HG03571 (cell line): ENCODE results near the gene SPIRE1.

Experiments used
- ATAC-seq: cut with Tn5 transposase; IDR thresholded peaks from one replicate; pipeline ENCODE4 v1.9.1; 2021; ENCODE audit not compliant: unreplicated experiment

Gene SPIRE1

GRCh38 chr18:12657684-12658425, at the start of gene SPIRE1:
Gene SPIRE1 (minus strand): TSS chr18:12658107. CDS start chr18:12657866, 241 bp downstream.
- ATAC-seq: peak; percentile 69

DNA sequence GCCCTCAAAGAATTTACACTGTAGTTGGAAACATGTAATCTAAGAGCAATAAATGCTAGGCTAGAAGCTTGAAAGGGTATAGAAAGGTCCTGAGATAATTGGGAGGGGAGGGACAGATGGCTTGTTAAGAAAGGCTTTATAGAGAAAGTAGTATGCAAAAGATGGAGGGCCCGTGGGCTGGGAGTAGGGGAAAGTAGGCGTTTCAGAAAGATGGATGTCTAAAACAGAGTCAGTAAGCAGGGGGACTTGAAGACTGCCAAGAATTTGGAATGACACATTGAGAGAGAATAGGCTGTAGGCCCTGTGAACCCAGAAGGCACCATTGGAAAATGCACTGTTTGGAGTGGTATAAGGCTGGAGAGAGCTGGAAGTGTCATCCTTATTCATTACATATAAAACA, 45.8 kb upstream of the SPIRE1 start:
- ATAC-seq: no peak

GRCh38 chr18:12703096-12703567, 45.2 kb upstream of the SPIRE1 start:
- no peak for ATAC-seq

GRCh38 chr18:12702221-12703095, 44.6 kb upstream of the SPIRE1 start, which contains the start of the genes CEP76 and PSMG2:
Gene CEP76 (minus strand): TSS chr18:12702723. CDS start chr18:12702548, 175 bp downstream.
Gene PSMG2 (plus strand): TSS chr18:12703042. CDS start chr18:12703108, 66 bp downstream.
- peak; percentile 77 for ATAC-seq

DNA sequence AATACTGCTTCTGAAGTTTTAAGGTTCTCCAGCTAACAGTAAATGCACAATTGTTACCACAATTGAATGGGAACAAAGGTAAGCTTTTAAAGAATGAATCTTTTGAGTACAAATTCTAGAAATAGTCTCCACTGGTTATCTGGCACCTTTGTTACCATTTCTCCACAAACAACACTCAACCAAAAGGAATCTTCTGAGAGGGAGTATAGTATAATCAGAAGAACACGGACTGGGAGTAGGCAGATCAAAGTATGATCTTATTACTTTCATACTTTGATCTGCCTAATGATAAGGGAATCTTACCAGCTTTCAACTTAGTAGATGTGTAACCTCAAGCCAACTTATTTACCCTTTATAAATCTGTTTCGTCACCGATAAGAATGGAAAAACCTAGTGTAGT, 43.3 kb upstream of the SPIRE1 start:
- ATAC-seq: no peak

DNA sequence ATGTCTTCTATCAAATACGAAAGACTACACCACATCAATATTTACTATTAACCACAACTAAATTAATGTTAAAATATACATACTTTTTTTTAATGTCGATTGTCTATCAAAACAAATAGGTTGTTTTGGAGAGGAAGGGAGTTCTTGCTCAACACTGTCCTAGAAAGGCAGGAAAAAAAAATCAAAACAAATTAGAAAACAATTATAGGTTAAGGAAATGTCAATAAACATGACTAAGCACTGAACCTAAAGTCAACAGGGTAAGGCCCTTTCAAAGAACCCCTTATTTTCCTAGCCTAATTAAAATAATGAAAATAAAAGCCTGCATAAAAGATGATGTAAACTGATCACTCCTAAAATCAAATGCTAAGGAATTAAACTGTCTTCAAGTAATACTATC, 41.8 kb upstream of the SPIRE1 start:
- ATAC-seq: no peak

GRCh38 chr18:12694032-12694431, 36.1 kb upstream of the SPIRE1 start:
- no peak for ATAC-seq

GRCh38 chr18:12692206-12692605, 34.3 kb upstream of the SPIRE1 start:
- no peak for ATAC-seq

- ATAC-seq: no peak
These were observed 31.4 kb upstream of the SPIRE1 start for GRCh38 chr18:12689256-12689850.

GRCh38 chr18:12686100-12686499, 28.2 kb upstream of the SPIRE1 start:
- no peak for ATAC-seq

- ATAC-seq: no peak
These were observed 21.4 kb upstream of the SPIRE1 start for GRCh38 chr18:12679183-12679786.

- ATAC-seq: no peak
These were observed 10.1 kb upstream of the SPIRE1 start for GRCh38 chr18:12668041-12668440.

GRCh38 chr18:12659904-12660605, 2.1 kb upstream of the SPIRE1 start:
- no peak for ATAC-seq

GRCh38 chr18:12658426-12659138, 675 bp upstream of the SPIRE1 start:
- peak; percentile 22 for ATAC-seq

DNA sequence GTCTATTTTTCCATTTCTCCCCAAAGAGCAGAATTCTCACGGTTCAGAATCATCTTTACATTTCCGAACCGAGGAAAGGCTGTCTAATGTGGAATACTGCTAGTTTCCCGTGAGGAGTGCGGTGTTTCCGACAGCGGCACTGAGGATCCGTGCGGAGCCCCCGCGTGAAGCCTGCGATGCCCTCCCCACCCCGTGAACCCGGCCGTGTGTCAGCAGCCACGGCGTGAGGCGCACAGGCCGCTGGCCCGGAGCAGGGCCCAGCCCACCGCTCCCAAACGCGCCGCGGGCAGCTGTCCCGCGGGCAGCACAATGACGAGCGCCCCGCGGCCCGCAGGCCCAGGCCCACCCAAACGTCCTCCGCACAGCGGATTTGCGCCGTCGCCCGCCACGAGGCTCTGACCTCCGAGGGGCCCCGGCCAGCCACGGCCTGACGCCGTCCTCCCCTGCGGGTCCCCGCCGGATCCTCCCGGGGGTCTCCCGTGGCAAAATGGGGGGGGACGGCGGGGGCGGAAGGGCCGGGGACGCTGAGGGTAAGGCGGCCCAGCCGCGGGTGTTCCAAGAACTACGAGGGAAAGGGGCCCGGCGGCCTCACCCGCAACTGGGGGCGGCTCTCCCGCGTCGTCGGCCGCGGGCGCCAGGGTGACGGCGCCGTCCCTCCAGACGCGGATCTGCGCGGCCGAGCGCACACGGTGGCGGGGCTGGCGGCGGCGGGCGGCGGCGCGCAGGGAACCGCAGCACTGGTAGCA, 796 bp downstream of the SPIRE1 start:
- peak; percentile 37 for ATAC-seq

- no peak for ATAC-seq
These were observed 1.3 kb downstream of the SPIRE1 start for GRCh38 chr18:12656605-12656937.

DNA sequence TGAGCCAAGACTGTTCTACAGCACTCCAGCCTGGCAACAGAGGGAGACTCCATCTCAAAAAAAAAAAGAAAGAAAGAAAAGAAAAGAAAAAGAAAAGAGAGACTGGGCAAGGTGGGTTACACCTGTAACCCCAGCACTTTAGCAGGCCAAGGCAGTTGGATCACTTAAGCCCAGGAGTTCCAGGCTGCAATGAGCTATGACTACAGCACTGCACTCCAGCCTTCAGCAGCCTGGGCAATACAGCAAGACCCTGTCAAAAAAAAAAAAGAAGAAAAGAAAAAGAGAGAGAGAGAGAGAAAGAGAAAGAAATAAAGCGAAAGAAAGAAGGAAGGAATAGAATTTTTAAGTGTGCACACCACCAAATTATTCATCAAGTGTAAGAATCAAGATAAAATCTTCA, 2.9 kb downstream of the SPIRE1 start:
- no peak for ATAC-seq

GRCh38 chr18:12652861-12653401, 5.0 kb downstream of the SPIRE1 start:
- ATAC-seq: no peak

DNA sequence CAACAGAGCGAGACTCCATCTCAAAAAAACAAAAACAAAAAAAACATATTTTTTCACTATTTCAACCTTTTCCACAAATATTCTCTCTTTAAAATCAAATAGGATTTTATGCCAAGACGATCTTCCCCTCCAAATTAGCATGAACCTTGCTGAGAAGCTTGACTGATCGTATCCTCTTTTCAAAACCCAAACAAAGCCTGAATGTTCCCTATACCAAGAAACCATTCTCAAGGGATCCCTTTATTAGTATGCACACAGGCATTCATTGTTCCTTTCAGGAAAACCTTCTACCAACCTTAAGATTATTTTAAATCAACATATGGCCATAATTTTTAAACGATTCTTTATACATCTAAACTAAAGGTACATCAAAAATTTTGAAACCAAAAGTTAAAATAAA, 6.3 kb downstream of the SPIRE1 start:
- ATAC-seq: no peak
